Immature natural killer cell (primary cell): ENCODE results near the gene SPATA24. TPM values are rescaled to one million over a fixed set of nuclear protein-coding genes. Genes with fewer than 3 reads are reported as not detected.
"Not testable (repeated sequence)": the region's sequence is repeated elsewhere in the genome, so short reads cannot be mapped to it uniquely, and the experiment has no call there.

Experiments used
- DNase-seq, 3 donors: peaks; one replicate each; pipeline ENCODE4 v3.0.0; 2022; ENCODE audit warnings: mixed read lengths in 1 of 3
- H3K27ac Mint-ChIP-seq, 6 donors: one replicate each; pipeline ENCODE4 v1.8.0; 2020; ENCODE audit warnings: mixed read lengths in 6 of 6, mild to moderate bottlenecking in 5 of 6, inconsistent platforms in 4 of 6, moderate library complexity in 3 of 6
- H3K27me3 Mint-ChIP-seq, 3 donors: one replicate each; pipeline ENCODE4 v1.8.0; 2020 to 2021; ENCODE audit warnings: low read depth in 3 of 3, mild to moderate bottlenecking in 3 of 3, mixed read lengths in 3 of 3, moderate library complexity in 3 of 3, inconsistent platforms in 1 of 3
- H3K36me3 Mint-ChIP-seq, 3 donors: one replicate each; pipeline ENCODE4 v1.8.0; 2020; ENCODE audit warnings: mixed read lengths in 3 of 3, inconsistent platforms in 2 of 3, mild to moderate bottlenecking in 2 of 3
- H3K4me1 Mint-ChIP-seq, 2 donors: one replicate each; pipeline ENCODE4 v1.8.0; 2020; ENCODE audit warnings: inconsistent platforms in 2 of 2, mild to moderate bottlenecking in 2 of 2, mixed read lengths in 2 of 2, moderate library complexity in 1 of 2
- H3K4me3 Mint-ChIP-seq, 5 donors: one replicate each; pipeline ENCODE4 v1.8.0; 2020; ENCODE audit warnings: mild to moderate bottlenecking in 5 of 5, mixed read lengths in 5 of 5, inconsistent platforms in 3 of 5, moderate library complexity in 3 of 5
- H3K9me3 Mint-ChIP-seq, 6 donors: one replicate each; pipeline ENCODE4 v1.8.0; 2020; ENCODE audit warnings: mild to moderate bottlenecking in 6 of 6, mixed read lengths in 6 of 6, inconsistent platforms in 4 of 6, moderate library complexity in 3 of 6
- polyA plus RNA-seq, 3 donors: library from polyadenylated mRNA; unstranded; fragments of 300-500 nt; fragmentation: Illumina TruSeq; gene quantifications; one replicate each; pipeline ENCODE4 v1.2.3, GENCODE V29; 2021

SPATA24 gene
- polyA plus RNA-seq, 3 donors from 2014 or later: 4.5 to 5.6 TPM; not detected in 1

- Mint-ChIP-seq H3K9me3 (no peaks in the 10 kb centered on the region), H3K4me1 (peaks cover 47 to 66% of the 10 kb centered on the region in 2 donors), H3K4me3 (no peak overlapping the region), H3K27ac (no peak overlapping the region), H3K27me3 (peaks cover 0 to 1% (median 0%) of the 10 kb centered on the region in 3 donors), H3K36me3 (peaks cover 7 to 11% (median 8%) of the 10 kb centered on the region in 3 donors)
- no peak for DNase-seq
These were observed 49.7 kb downstream of the SPATA24 start for GRCh38 chr5:139354186-139354585.

DNA sequence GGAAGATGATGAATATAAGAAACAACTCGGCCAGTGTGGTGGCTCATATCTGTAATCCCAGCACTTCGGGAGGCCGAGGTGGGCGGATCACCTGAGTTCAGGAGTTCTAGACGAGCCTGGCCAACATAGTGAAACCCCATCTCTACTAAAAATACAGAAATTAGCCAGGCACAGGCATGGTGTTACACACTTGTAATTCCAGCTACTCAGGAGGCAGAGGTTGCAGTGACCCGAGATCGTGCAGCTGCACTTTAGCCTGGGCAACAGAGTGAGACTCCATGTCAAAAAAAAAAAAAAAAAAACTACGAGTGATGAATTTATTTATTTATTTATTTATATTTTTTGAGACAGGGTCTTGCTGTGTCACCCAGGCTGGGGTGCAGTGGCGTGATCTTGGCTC is 56.0 kb downstream of the SPATA24 start:
- not testable (repeated sequence) for H3K27ac Mint-ChIP-seq, DNase-seq, H3K4me3 Mint-ChIP-seq, H3K9me3 Mint-ChIP-seq, H3K36me3 Mint-ChIP-seq, H3K27me3 Mint-ChIP-seq
- H3K4me1 Mint-ChIP-seq: peaks cover 55 to 79% of the 10 kb centered on the region in 2 donors

Other genes starting within 250 kb of the SPATA24 start
- 10 to 100 TPM; 22.0 to 22.7 (median 22.1) TPM for gene SIL1, start 205.7 kb downstream of the SPATA24 start, polyA plus RNA-seq
- 100 to 1,000 TPM; 322 to 380 (median 361) TPM for gene MATR3, start 110.3 kb downstream of the SPATA24 start, polyA plus RNA-seq
- 100 to 1,000 TPM; 340 to 565 (median 409) TPM for gene PAIP2, start 62.2 kb downstream of the SPATA24 start, polyA plus RNA-seq
- under 1 TPM in 1 of 3 donors, not detected in 2; 0.19 TPM for gene SLC23A1, start 20.8 kb downstream of the SPATA24 start, polyA plus RNA-seq
- gene MZB1, start 14.2 kb downstream of the SPATA24 start, polyA plus RNA-seq: 1 to 10 TPM; 1.3 to 2.9 (median 2.8) TPM
- gene PROB1, start 9.0 kb downstream of the SPATA24 start, polyA plus RNA-seq: 1 to 10 TPM in 1 of 3 donors, under 1 TPM in 1, not detected in 1; 0.39 to 1.4 TPM
- 1 to 10 TPM in 2 of 3 donors, not detected in 1; 3.7 to 4.3 TPM for gene DNAJC18, start 35.4 kb upstream of the SPATA24 start, polyA plus RNA-seq
- under 1 TPM in 1 of 3 donors, not detected in 2; 0.73 TPM for gene ECSCR, start 58.7 kb upstream of the SPATA24 start, polyA plus RNA-seq
- not detected for gene SMIM33, start 66.9 kb upstream of the SPATA24 start, polyA plus RNA-seq
- gene STING1, start 78.7 kb upstream of the SPATA24 start, polyA plus RNA-seq: 100 to 1,000 TPM in 2 of 3 donors, 10 to 100 TPM in 1; 67.8 to 150 (median 142) TPM
- gene UBE2D2, start 157.2 kb upstream of the SPATA24 start, polyA plus RNA-seq: 100 to 1,000 TPM; 231 to 328 (median 243) TPM
- gene CXXC5, start 244.3 kb upstream of the SPATA24 start, polyA plus RNA-seq: 100 to 1,000 TPM; 339 to 410 (median 385) TPM